A549 (cell line): ENCODE data around the gene SLC13A2. TPM values are rescaled to one million over a fixed set of nuclear protein-coding genes. Genes with fewer than 3 reads are reported as not detected.

ENCODE experiments used
- ATAC-seq, 2 experiments: fragments of 200-7000 bp in 1 of 2; fragments of >200 bp in 1 of 2; cut with Nextera tagmentation in 1 of 2; cut with Tn5 transposase in 1 of 2; 3 replicates each; pipeline versions ENCODE4 v1.8.0 to v1.9.1; 2018 to 2020; ENCODE audit warnings: mild to moderate bottlenecking in 1 of 2, moderate library complexity in 1 of 2
- CTCF ChIA-PET: fragments of 300-600 bp; sonication (Branson Sonifier 250); formaldehyde crosslinking; extraction: SDS; loops from one replicate; lab custom pipeline; 2021; ENCODE audit warnings: antibody characterized with exemption, inconsistent platforms; lab: Yijun Ruan, JAX
- POLR2A ChIA-PET: fragments of 350-600 bp; formaldehyde crosslinking; extraction: SDS; loops from one replicate; lab custom pipeline; 2021; ENCODE audit warnings: antibody characterized with exemption, inconsistent platforms; lab: Yijun Ruan, JAX
- DNase-seq, 2 experiments: peaks; one replicate each; pipeline versions ENCODE4 v3.0.0 to v3.0.0-alpha.2; 2011 to 2016; ENCODE audit warnings: low read depth in 1 of 2, low spot score in 1 of 2
- FAIRE-seq: peaks from 2 replicates; lab custom pipeline; 2011; peaks lifted over from hg19 to GRCh38; lab: Jason Lieb, UNC
- H3K27ac ChIP-seq, 2 experiments: fragments of >200 bp; sonication (Bioruptor Twin); formaldehyde crosslinking; 3 replicates each; pipeline ENCODE4 v1.5.1; 2016 to 2017
- H3K4me1 ChIP-seq: fragments of >200 bp; sonication (Bioruptor Twin); formaldehyde crosslinking; 3 replicates; pipeline ENCODE4 v1.6.1; 2016
- H3K4me2 ChIP-seq: fragments of >200 bp; sonication (Bioruptor Twin); formaldehyde crosslinking; 3 replicates; pipeline ENCODE4 v1.6.1; 2016
- H3K4me3 ChIP-seq: fragments of >200 bp; sonication (Bioruptor Twin); formaldehyde crosslinking; 3 replicates; pipeline ENCODE4 v1.5.1; 2016
- H3K9me3 ChIP-seq: fragments of >200 bp; sonication (Bioruptor Twin); formaldehyde crosslinking; 3 replicates; pipeline ENCODE4 v1.6.1; 2016
- CBX8 ChIP-seq: fragments of 200-600 bp; sonication (generic); IDR thresholded peaks from 2 replicates; pipeline ENCODE4 v1.6.1; 2016
- CTCF ChIP-seq: fragments of >200 bp; sonication (Bioruptor Twin); formaldehyde crosslinking; IDR thresholded peaks from 3 replicates; pipeline ENCODE4 v1.5.1; 2016
- EHMT2 ChIP-seq: fragments of 200-600 bp; sonication (generic); IDR thresholded peaks from 2 replicates; pipeline ENCODE4 v1.6.1; 2016; ENCODE audit warnings: antibody characterized with exemption, low read depth, mild to moderate bottlenecking, moderate library complexity
- ELK1 ChIP-seq: fragments of 150-350 bp; IDR thresholded peaks from 2 replicates; pipeline ENCODE4 v1.6.1; 2014; ENCODE audit warnings: low read depth, mild to moderate bottlenecking, low read length
- EP300 ChIP-seq, 2 experiments: fragments of >200 bp; sonication (Bioruptor Twin); formaldehyde crosslinking; IDR thresholded peaks; 2 replicates in 1 of 2; 3 replicates in 1 of 2; pipeline ENCODE4 v1.6.1; 2016 to 2017
- FOSL2 ChIP-seq, 2 experiments: fragments of 450-650 bp in 1 of 2; fragments of >200 bp in 1 of 2; sonication (Bioruptor Twin) in 1 of 2; formaldehyde crosslinking; IDR thresholded peaks; 2 replicates each; pipeline versions ENCODE4 v1.5.0 to v1.6.1; 2016 to 2020; ENCODE audit warnings: mild to moderate bottlenecking in 1 of 2, moderate library complexity in 1 of 2
- FOXS1 ChIP-seq: fragments of 250-450 bp; sonication (Bioruptor Pico); IDR thresholded peaks from 2 replicates; pipeline ENCODE4 v1.5.0; 2020; ENCODE audit warnings: mild to moderate bottlenecking, moderate library complexity
- GATA3 ChIP-seq: IDR thresholded peaks from 2 replicates; pipeline ENCODE4 v1.6.1; 2012; ENCODE audit warnings: borderline replicate concordance
- KDM1A ChIP-seq: fragments of 200-600 bp; sonication (generic); IDR thresholded peaks from 2 replicates; pipeline ENCODE4 v1.6.1; 2016; ENCODE audit warnings: low read depth, mild to moderate bottlenecking
- KDM5A ChIP-seq: fragments of 200-600 bp; sonication (generic); IDR thresholded peaks from 2 replicates; pipeline ENCODE4 v1.6.1; 2016; ENCODE audit warnings: antibody characterized with exemption, mild to moderate bottlenecking
- MAFK ChIP-seq: fragments of 450-650 bp; IDR thresholded peaks from 2 replicates; pipeline ENCODE4 v1.6.1; 2014; ENCODE audit not compliant: partially characterized antibody
- MAX ChIP-seq: IDR thresholded peaks from 2 replicates; pipeline ENCODE4 v1.6.1; 2012
- MYC ChIP-seq: IDR thresholded peaks from 2 replicates; pipeline ENCODE4 v1.6.1; 2012; ENCODE audit warnings: mild to moderate bottlenecking, inconsistent platforms, low read length, improper control_type of control experiment, borderline replicate concordance
- WGBS: methylation state at CpG from one replicate; pipeline ENCODE4 v1.1.6; 2017; ENCODE audit errors: missing lambda C conversion rate; 5-methylcytosine and 5-hydroxymethylcytosine counted together
- polyA plus RNA-seq, 4 experiments: library from polyadenylated mRNA; depleted of rRNA in 3 of 4; stranded (reverse); fragments of >200 nt; fragmentation: RNase III in 1 of 4; extraction: RNeasy Plus Mini Kit Qiagen cat#74134 plus additional on column Dnase treatment in 1 of 4; gene quantifications; 2 replicates in 3 of 4; 3 replicates in 1 of 4; pipeline ENCODE4 v1.2.3, GENCODE V29; 2011 to 2017
- TF ChIP-seq, protein P1 (sequence below): fragments of >200 bp; sonication (Bioruptor Twin); formaldehyde crosslinking; IDR thresholded peaks from 2 replicates; pipeline ENCODE4 v1.6.1; 2016
- TF ChIP-seq, protein P2 (sequence below): fragments of 450-650 bp; IDR thresholded peaks from 2 replicates; pipeline ENCODE4 v1.6.1; 2014; ENCODE audit warnings: antibody characterized with exemption

Gene SLC13A2
- polyA plus RNA-seq, 2 of the 4 experiments (the other 2 are of a cell fraction): 0.06 TPM; not detected in 1

GRCh38 chr17:28472871-28473497 is 460 bp upstream of the SLC13A2 start (continued):
- no peak for TF ChIP-seq CTCF
- TF ChIP-seq, protein P1, sequence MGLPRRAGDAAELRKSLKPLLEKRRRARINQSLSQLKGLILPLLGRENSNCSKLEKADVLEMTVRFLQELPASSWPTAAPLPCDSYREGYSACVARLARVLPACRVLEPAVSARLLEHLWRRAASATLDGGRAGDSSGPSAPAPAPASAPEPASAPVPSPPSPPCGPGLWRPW: no peak
- no peak for TF ChIP-seq KDM5A

DNA sequence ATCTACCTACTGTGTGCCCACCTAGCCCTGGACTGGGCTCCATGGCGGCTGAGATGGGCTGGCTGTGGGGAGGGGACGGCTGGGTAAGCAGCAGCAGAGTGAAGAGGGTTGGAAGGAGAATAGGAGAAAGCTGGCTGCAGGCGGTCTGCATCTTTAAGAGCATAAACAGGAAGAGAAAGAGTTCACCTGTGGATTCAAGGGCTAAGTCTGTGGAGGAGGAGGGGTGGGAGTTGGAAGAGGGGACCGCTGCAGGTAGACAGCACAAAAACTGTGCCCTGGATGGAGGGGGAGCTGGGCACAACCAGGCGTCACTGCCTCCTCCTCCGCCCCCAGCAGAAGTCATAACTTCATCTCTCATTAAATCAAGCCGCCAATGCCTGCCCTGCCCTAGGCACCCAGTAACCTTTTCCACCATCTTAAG is 677 bp downstream of the SLC13A2 start:
- WGBS: 81% methylated on average over 7 of the region's 7 CpGs
- FAIRE-seq (no peak), ATAC-seq (no peak), DNase-seq (no peak)
- Histone ChIP-seq H3K9me3 (no peaks in the 10 kb centered on the region), H3K4me3 (no peak overlapping the region), H3K27ac (no peak overlapping the region), H3K4me1 (peaks cover 22% of the 10 kb centered on the region), H3K4me2 (no peak overlapping the region)
- ChIA-PET POLR2A (no interaction called here), CTCF (interaction anchor here (0.5 to 1.4 kb wide), 4 partner anchors 8 to 300 kb away, joined by 3 to 5 read pairs (median 4); no protein-coding TSS in a partner anchor)
- TF ChIP-seq MAFK: no peak
- TF ChIP-seq, protein P2, sequence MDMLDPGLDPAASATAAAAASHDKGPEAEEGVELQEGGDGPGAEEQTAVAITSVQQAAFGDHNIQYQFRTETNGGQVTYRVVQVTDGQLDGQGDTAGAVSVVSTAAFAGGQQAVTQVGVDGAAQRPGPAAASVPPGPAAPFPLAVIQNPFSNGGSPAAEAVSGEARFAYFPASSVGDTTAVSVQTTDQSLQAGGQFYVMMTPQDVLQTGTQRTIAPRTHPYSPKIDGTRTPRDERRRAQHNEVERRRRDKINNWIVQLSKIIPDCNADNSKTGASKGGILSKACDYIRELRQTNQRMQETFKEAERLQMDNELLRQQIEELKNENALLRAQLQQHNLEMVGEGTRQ: no peak
- no peak for TF ChIP-seq CBX8

DNA sequence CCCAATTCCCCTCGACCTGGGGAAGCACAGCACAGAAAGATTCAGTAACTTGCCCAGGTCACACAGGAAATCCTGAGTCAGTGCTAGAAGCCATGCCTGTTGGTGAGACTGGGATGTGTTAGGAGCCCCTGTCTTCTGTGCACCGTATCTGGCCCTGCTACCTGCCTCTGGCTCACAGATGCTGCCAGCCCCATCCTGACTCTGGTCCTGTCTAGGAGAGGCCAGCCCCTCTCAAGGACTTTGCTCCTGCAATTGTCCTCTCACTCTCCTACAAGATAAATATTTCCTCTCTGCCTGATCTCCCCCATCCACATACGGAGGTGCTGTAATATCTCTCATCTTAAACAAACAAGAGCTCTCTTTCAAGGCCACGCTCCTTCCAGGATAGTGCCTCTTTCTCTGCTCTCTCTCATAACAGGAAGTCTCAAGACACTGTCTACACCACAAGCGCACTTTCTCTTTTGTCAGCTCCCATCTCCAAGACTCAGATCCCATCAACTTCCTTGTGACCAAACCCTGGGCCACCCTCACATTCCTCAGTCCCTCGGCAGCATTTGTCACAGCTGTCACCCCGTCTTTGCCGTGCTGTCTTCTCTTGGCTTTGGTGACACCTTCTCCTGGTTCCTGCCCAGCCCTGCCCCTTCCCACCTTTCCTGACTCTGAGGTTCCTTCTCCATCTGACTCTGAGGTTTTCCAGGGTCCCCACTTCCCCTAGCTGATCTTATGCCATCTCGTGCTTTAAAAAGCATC is 1.9 kb downstream of the SLC13A2 start:
- FAIRE-seq (peak; percentile 88), ATAC-seq (peak; percentile 28 to 68; a peak in 4 of 6 replicates), DNase-seq (peak in 1 of 2 experiments; percentile 63)
- WGBS: 46% methylated on average over 9 of the region's 9 CpGs
- ChIA-PET POLR2A (no interaction called here), CTCF (interaction anchor here (1.0 to 7.7 kb wide), 3 partner anchors 9 to 65 kb away, joined by 3 to 47 read pairs (median 5); no protein-coding TSS in a partner anchor)
- Histone ChIP-seq H3K4me3 (no peak overlapping the region), H3K4me2 (peak overlapping the region; percentile 57), H3K9me3 (no peaks in the 10 kb centered on the region), H3K4me1 (peaks cover 22% of the 10 kb centered on the region), H3K27ac (peak overlapping the region in 1 of 2 experiments; percentile 59; a peak in 3 of 6 replicates)
- TF ChIP-seq FOSL2 (IDR thresholded peaks at IDR 0.05): no peak
- TF ChIP-seq FOSL2 (CRISPR knock-in tag; IDR thresholded peaks at IDR 0.05): no peak
- peak; percentile 80 for TF ChIP-seq GATA3

DNA sequence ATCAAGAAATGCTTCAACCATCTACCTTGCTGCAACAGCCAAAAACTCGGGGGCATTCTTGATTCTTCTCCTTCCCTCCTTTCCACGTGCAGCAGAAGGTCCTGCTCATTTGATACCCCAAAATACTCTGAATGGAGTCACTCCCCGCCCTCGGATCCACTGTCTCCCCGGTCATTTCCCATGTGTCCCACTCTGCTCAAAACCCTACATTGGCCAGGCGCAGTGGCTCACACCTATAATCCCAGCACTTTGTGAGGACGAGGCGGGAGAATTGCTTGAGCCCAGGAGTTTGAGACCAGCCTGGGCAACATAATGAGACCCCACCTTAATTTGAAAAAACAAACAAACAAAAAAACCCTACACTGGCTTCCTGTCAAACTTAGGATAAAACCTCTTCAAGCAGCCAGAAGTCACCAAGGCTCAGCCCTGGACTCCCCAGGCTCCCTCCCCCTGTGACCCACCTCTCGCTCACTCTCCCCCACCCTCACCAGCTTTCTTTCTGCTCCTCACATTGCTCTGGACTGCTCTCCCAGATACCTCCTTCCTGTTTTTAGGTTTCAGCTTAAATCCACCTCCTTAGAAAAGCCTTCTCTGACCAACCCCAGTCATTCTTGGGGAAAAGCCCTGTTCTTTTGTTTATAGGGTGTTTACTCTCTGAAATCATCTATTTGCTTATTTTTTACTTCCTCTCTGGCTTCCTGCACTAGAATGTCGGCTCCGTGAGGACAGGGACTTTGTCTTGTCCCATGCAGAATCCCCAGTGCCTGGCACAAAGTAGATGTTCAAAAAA is 2.8 kb downstream of the SLC13A2 start:
- ChIA-PET CTCF (interaction anchor here (0.6 to 7.7 kb wide), 3 partner anchors 10 to 20 kb away, joined by 3 to 47 read pairs (median 3); no protein-coding TSS in a partner anchor), POLR2A (no interaction called here)
- no peak for TF ChIP-seq EHMT2
- H3K4me2 ChIP-seq: peak overlapping the region; percentile 57; the same call in 1 of the 3 replicates
- no peaks in the 10 kb centered on the region for H3K9me3 ChIP-seq
- FAIRE-seq (no peak), DNase-seq (no peak), ATAC-seq (no peak; a peak in 1 of 6 replicates)
- no peak overlapping the region; a peak in 1 of 6 replicates for H3K27ac ChIP-seq
- peaks cover 22% of the 10 kb centered on the region for H3K4me1 ChIP-seq
- 72% methylated on average over 11 of the region's 11 CpGs for WGBS
- no peak overlapping the region for H3K4me3 ChIP-seq

GRCh38 chr17:28477928-28478327 is 4.5 kb downstream of the SLC13A2 start:
- CTCF ChIA-PET: interaction anchor here (1.1 to 7.7 kb wide), 2 partner anchors 16 to 62 kb away, joined by 4 to 47 read pairs; no protein-coding TSS in a partner anchor

More at GRCh38 chr17:28477928-28478327, 4.5 kb downstream of the SLC13A2 start:
- ATAC-seq (no peak), FAIRE-seq (no peak), DNase-seq (no peak)
- peaks cover 25% of the 10 kb centered on the region for H3K4me1 ChIP-seq
- no peak for TF ChIP-seq CBX8
- TF ChIP-seq MAX: no peak
- TF ChIP-seq KDM1A: peak; percentile 76
- no peak for TF ChIP-seq FOXS1
- TF ChIP-seq MYC: no peak
- TF ChIP-seq ELK1: no peak
- TF ChIP-seq EP300 (IDR thresholded peaks at IDR 0.05): no peak
- H3K4me2 ChIP-seq: no peak overlapping the region
- no peaks in the 10 kb centered on the region for H3K9me3 ChIP-seq
- no peak overlapping the region for H3K4me3 ChIP-seq
- WGBS: 91% methylated on average over 7 of the region's 7 CpGs
- POLR2A ChIA-PET: no interaction called here
- no peak overlapping the region for H3K27ac ChIP-seq
